Superior temporal gyrus (tissue), 1 donor: ENCODE measurements around the gene ITPR1.

ENCODE experiments used
- DNase-seq: peaks from one replicate; pipeline ENCODE4 v3.0.0-alpha.2; 2016; ENCODE audit errors: extremely low spot score

ITPR1 gene

DNA sequence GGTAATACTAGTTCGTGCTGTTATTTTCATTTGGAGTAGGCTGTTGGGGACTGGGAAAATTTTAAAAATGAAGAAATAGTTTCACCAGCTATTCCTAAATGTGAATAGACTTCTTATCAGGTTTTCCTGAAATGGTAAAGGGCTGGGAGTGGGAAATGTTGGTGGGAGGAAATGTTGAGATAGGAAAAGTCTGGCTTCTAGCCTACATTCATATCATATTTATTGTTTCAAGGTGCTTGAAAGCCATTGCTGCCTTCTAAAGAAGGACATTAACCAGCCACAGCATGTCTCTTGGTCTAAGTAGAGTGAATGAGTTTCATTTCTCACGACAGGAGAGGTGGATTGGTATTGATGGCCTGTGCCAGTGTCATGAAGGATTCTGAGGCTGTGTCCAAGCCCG is 288.9 kb downstream of the ITPR1 start:
- DNase-seq, result no peak

DNA sequence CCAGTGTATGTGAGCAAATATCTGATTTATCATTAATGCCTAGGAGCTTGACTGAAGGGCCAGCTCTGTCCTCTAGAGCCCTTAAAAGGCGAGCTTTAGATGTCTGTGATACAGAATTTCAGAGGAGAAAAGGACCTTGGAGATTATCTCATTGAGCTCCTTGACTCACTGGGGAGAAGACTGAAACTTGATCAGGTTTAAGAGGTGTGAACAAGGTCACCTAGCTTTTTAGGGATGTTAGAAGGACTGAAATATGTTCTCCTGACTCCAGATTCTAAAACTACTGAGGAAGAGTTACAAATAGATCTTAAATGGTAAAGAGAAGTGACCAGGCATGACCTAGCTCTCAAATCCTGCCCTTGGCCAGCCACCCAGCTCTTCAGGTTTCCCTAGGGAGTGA is 292.4 kb downstream of the ITPR1 start:
- DNase-seq, result no peak

GRCh38 chr3:4786431-4786830 is 293.3 kb downstream of the ITPR1 start:
- DNase-seq, result no peak

- DNase-seq, result no peak
These were observed 298.2 kb downstream of the ITPR1 start for GRCh38 chr3:4791358-4791757.

DNA sequence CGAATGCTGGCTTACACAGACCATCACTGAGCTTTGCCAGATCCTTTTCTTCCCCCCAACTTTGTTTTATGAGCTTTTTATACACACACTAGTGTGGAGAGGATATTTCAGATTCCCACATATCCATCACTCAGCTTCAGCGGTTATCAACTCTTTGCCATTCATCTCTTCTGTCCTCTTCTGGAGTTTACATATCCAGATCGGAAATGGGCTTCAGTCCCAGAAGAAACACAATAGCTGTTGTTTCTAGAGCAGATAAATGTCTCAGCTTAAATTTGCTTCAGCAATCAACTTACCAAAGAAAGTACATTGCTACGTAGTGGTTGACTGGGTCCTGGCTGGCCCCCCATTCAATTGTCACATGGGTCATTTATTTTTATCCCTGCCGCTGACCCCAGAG is 300.2 kb downstream of the ITPR1 start:
- DNase-seq, result no peak

- DNase-seq, result no peak
These were observed 301.2 kb downstream of the ITPR1 start for GRCh38 chr3:4794331-4794730.

DNA sequence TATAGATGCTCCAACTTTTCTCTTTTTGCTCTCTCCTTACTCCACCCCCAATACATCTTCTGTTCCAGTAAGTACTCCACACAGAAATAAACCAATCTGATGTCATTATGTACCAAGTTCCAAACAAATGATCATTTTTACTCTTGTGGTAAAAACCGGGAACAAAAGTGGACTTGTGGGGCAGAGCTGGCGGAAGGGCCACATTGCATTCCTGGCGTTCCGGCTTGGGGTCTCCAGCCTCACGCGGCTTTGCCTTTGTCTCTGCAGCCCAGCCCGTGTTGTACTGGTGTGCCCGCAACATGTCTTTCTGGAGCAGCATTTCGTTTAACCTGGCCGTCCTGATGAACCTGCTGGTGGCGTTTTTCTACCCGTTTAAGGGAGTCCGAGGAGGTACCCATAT is 301.6 kb downstream of the ITPR1 start:
- no peak for DNase-seq

- DNase-seq, result no peak
These were observed 302.8 kb downstream of the ITPR1 start for GRCh38 chr3:4795905-4796304.

GRCh38 chr3:4797201-4797705 is 304.1 kb downstream of the ITPR1 start:
- DNase-seq, result no peak

DNA sequence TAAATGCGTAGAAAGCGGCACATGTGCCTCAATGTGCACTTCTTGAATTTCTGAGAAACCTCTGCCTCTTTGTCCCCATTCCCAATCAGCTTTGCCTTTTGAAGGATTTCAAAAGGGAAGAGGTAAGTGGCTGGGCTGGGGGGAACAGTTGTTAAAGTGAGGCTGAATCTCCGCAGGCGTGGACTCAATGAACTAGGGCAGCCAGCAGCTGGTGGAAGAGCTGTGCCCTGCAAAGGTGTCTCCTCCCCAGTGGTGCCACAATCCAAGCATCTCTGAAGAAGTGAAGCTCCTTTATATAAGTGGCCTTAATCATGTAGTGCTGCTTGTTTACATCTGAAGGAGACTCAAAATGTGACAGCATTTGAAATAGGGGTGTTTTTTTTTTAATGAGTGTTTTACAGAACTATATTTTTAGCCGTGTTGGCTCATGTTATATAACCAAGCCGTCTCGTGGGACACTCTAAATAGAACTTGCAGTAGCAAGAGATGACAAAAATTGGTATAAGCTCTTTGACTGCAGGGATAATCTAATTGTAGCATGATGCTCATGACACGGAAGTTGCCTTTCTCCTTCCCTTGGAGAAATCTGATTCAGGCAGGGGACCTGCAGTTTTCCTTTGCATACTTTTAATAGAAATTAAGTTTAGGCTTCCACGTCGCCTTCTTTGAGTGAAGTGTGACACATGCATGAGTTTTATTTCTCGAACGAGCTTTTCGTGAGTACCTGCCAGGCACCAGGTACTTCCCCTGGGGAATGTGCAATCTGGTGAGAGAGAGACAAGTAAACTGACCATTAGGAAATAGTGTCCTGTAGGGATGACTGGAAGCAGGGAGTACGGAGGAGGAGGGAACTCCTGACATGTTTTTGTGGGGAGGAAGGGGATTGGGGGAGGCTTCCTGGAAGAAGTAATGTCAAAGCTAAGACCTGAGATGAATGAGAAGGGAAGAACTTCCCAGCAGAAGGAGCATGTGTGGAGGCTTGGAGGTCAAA is 306.4 kb downstream of the ITPR1 start:
- peak; percentile 78 for DNase-seq

DNA sequence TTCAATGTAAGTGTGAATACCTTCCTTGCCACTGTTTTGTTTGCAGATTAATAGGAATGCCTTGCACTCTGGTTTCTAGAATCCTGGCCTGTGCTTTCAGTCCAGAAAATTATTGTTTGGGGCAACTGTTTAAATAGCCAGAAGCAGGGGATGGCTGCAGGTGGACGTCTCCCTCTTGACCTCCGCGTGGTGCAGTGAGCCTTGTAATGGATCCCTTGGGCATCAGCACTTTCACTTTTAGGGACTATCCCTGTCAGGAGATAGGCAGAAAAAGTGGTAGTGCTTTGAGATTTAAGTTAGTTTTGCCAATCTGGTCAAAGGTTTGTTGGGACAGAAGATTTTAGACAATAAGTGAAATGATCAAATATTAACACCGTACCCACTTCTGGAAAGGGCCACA is 307.4 kb downstream of the ITPR1 start:
- DNase-seq, result no peak

- DNase-seq, result no peak
These were observed 308.7 kb downstream of the ITPR1 start for GRCh38 chr3:4801892-4802291.

DNA sequence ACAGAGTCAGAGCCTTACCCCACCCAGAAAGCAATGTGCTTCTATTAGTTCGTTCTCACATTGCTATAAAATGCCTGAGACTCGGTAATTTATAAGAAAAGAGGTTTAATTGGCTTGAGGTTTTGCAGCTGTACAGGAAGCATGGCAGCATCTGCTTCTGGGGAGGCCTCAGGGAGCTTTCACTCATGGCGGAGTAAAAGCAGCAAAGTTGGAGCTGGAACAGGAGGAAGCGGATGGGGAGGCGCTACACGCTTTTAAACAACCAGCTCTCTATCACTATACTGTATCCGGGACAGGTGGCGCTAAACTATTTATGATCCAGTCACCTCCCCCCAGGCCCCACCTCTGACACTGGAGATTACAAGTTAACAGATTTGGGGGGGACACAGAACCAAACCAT is 309.8 kb downstream of the ITPR1 start:
- DNase-seq, result no peak

DNA sequence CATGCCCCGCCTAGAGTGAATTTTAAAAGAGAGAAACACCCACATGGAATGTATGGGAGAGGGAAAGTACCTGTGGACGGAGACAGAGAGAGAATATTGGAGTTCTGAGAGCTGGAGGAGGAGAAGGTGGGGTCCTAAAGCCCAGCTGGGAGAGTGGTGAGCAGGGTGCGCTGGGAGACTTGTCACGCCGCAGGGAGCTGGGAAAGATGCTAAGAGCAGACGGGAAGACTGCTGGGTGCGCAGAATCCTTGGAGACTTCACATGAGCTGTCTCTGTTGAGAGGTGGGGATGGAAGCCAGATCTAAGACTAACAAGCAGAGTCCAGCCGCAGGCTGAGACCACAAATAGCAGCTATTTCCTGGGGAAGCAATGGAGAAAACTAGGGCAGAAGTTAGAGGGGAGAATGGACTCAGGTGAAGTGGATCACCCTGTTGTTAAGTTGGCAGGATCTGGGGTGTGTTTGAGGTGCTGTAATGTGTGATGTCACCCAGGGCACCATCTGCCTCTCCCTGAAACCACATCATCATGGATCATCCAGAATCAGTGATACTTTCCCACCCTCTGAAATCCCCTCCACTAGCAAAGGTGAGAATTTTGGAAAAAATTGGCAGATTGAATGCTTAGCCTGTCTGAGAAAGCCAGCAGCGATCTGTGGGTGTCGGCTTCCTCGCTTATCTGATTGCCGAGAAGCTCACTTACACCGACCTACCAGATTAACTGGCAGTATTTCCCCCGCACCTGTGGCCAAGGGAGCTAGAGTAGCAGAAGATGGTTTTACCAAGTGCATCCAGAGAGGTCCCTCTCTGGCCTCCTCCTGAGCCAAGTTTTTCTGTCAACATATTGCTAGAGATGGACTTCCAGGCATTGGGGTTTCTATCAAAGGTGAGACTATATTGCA is 311.3 kb downstream of the ITPR1 start:
- no peak for DNase-seq

DNA sequence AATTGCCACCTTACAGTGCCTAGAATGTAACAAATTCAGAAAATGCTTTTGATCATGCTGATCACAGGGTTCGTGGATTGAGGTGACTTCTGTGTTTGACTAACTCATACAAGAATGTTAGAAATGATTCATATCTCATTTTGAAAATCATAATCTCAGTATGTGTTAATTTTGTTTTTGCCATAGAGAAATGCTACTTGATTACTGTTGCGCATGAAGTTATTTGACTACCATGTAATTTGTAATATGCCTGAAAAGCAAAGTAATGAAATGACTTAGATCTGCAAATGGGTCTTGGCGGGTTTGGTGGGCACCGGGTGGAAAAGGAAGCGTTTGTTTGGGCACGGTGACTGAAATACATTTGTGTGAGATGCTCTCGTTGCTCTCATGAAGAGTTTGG is 312.5 kb downstream of the ITPR1 start:
- DNase-seq, result peak; percentile 8

DNA sequence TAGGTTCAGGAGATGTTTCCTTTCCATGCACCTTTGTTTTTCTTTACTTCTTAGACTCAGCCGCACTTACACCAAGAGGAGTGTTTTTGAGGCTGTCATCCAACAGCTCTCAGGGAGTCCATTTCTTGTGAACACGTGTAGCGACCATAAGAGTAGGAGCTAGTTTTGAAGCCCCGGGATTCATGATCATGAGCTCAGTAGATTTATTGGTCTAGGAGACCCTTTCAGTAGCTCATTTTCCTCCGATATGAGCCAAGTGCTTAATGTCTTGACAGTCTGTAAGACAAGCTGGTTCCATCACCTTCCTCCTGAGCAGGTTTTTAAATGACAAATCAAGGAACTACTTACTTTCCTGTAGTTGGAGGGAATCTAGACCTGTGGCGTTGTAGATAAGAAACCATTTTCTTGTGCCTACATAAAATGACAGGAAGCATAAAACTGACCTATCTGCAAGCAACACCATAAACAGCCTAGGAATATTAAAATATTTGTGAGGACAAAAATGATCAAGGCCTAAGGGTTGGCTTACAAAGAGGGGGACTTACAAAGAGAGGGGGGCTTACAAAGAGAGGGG is 313.5 kb downstream of the ITPR1 start:
- peak; percentile 6 for DNase-seq

- peak; percentile 7 for DNase-seq
These were observed 314.5 kb downstream of the ITPR1 start for GRCh38 chr3:4807381-4808280.

- DNase-seq, result no peak
These were observed 315.5 kb downstream of the ITPR1 start for GRCh38 chr3:4808637-4809036.

GRCh38 chr3:4809922-4810321 is 316.8 kb downstream of the ITPR1 start:
- no peak for DNase-seq

DNA sequence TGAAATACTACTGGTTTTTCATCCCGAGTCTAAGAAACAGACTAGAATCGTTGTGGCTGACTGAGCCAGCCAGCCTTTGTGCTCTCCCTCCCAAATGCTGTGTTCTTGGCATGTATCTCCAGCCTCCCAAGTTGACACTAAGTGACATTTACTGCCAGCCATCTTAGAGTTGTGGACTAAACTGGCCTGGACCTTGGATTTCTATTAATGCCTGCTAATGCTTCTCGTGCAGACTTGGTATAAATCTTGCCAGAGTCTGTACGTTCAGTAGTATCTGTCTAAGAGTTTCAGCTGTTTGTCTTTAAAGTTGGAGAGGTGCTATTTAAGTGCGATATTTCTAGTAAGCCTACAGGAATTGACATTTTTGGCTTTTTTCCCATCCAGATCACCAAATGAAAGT is 319.4 kb downstream of the ITPR1 start:
- no peak for DNase-seq

DNA sequence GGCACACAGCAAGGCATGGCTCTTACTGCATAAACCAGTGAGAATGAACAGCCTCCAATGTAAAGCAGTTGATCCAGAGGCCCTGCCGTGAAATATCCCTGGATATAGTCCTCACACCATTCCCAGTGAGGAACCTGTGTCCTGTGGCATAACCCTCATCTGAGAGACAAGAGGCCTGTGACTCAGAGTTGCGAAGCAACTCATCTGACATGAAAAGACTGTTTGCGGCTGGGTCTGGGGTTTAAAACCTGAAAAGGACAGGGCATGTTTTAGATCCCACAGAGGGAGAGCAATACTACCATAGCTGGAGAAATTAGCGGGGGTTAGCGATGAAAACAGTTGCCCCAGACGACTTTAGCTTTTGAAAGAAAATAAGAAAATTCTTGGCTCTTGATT is 320.8 kb downstream of the ITPR1 start:
- DNase-seq, result no peak
